Measurements from ENCODE around the gene SETX. TPM values are rescaled to one million over a fixed set of nuclear protein-coding genes. Genes with fewer than 3 reads are reported as not detected.
A peak's percentile ranks its signal among the peaks of the same experiment; 100 is the strongest.

Gene SETX
- total RNA-seq, 1 donor from 2014 or later: 47.2 TPM

DNA sequence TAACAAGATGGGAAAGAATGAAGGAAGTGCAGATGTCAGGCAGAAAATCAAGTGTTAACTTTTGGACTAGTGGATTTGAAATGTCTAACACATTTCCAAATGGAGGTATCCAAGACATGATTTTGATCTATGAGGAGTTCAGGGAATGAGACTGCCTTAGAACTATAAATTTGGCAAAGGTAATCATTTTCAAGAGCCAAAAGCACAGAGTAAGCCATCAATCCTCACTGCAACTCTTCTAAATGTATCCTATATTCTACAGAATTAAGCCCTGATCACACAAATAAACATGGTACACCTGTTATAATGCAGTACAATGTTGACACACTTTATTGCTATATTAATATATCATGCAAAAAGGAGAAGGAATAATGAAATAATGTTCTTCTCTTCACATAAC, 55.6 kb downstream of the SETX start:
- no peak overlapping the region for H3K4me3 Mint-ChIP-seq (ENCODE audit: low read depth)
- peaks cover 6% of the 10 kb centered on the region for H3K4me1 Mint-ChIP-seq (ENCODE audit: low read depth)
- no peak overlapping the region for H3K27ac Mint-ChIP-seq
- H3K27me3 Mint-ChIP-seq: no peaks in the 10 kb centered on the region
- TF ChIP-seq, protein P1, sequence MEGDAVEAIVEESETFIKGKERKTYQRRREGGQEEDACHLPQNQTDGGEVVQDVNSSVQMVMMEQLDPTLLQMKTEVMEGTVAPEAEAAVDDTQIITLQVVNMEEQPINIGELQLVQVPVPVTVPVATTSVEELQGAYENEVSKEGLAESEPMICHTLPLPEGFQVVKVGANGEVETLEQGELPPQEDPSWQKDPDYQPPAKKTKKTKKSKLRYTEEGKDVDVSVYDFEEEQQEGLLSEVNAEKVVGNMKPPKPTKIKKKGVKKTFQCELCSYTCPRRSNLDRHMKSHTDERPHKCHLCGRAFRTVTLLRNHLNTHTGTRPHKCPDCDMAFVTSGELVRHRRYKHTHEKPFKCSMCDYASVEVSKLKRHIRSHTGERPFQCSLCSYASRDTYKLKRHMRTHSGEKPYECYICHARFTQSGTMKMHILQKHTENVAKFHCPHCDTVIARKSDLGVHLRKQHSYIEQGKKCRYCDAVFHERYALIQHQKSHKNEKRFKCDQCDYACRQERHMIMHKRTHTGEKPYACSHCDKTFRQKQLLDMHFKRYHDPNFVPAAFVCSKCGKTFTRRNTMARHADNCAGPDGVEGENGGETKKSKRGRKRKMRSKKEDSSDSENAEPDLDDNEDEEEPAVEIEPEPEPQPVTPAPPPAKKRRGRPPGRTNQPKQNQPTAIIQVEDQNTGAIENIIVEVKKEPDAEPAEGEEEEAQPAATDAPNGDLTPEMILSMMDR (IDR thresholded peaks at IDR 0.05; ENCODE audit: unreplicated experiment): no peak
- no peaks in the 10 kb centered on the region for H3K9me3 Mint-ChIP-seq (ENCODE audit: low read depth)
- no peak for DNase-seq (ENCODE audit: low spot score, unreplicated experiment)
- peaks cover 38% of the 10 kb centered on the region for H3K36me3 Mint-ChIP-seq (ENCODE audit: insufficient read depth)

DNA sequence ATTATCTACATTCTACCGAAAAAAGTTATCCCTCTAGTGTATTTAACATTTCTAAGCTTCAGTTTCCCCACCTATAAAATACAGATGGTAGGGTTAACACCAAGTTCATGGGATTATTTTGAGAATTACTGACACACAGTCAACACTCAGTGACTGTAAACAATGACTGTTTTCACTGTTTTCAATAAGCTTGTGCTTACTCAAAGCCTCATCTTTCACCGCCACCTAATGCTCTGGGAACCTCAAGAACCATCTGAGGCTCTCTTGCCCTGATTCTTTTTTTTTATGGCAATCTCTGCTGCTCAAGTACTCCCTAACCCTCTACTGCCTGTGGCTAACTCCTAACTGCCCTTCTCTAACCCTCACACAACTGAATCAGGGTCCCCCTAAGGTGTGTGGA, 59.6 kb downstream of the SETX start:
- Mint-ChIP-seq H3K36me3 (ENCODE audit: insufficient read depth) (peaks cover 38% of the 10 kb centered on the region), H3K4me1 (ENCODE audit: low read depth) (peaks cover 6% of the 10 kb centered on the region), H3K27ac (peak overlapping the region; percentile 27), H3K27me3 (no peaks in the 10 kb centered on the region), H3K4me3 (ENCODE audit: low read depth) (no peak overlapping the region), H3K9me3 (ENCODE audit: low read depth) (no peaks in the 10 kb centered on the region)
- TF ChIP-seq, protein P1 (IDR thresholded peaks at IDR 0.05; ENCODE audit: unreplicated experiment): no peak
- DNase-seq (ENCODE audit: low spot score, unreplicated experiment): no peak

- H3K36me3 Mint-ChIP-seq (ENCODE audit: insufficient read depth): peaks cover 26% of the 10 kb centered on the region
These were observed 61.6 kb downstream of the SETX start for GRCh38 chr9:132293145-132293721.

GRCh38 chr9:132288966-132289365, 65.8 kb downstream of the SETX start:
- H3K27ac Mint-ChIP-seq: peak overlapping the region; percentile 95
- TF ChIP-seq, protein P1 (IDR thresholded peaks at IDR 0.05; ENCODE audit: unreplicated experiment): no peak
- DNase-seq (ENCODE audit: low spot score, unreplicated experiment): no peak
- H3K9me3 Mint-ChIP-seq (ENCODE audit: low read depth): no peaks in the 10 kb centered on the region
- H3K4me1 Mint-ChIP-seq (ENCODE audit: low read depth): peaks cover 12% of the 10 kb centered on the region
- H3K4me3 Mint-ChIP-seq (ENCODE audit: low read depth): peak overlapping the region; percentile 26
- no peaks in the 10 kb centered on the region for H3K27me3 Mint-ChIP-seq
- peaks cover 17% of the 10 kb centered on the region for H3K36me3 Mint-ChIP-seq (ENCODE audit: insufficient read depth)

More at GRCh38 chr9:132293145-132293721, 61.6 kb downstream of the SETX start:
- Mint-ChIP-seq H3K4me3 (ENCODE audit: low read depth) (no peak overlapping the region), H3K4me1 (ENCODE audit: low read depth) (peaks cover 18% of the 10 kb centered on the region), H3K27me3 (no peaks in the 10 kb centered on the region), H3K9me3 (ENCODE audit: low read depth) (no peaks in the 10 kb centered on the region), H3K27ac (no peak overlapping the region)
- TF ChIP-seq, protein P1 (IDR thresholded peaks at IDR 0.05; ENCODE audit: unreplicated experiment): no peak
- DNase-seq (ENCODE audit: low spot score, unreplicated experiment): no peak

GRCh38 chr9:132288361-132288760, 66.4 kb downstream of the SETX start:
- DNase-seq (ENCODE audit: low spot score, unreplicated experiment): no peak
- Mint-ChIP-seq H3K27ac (peak overlapping the region; percentile 95), H3K27me3 (no peaks in the 10 kb centered on the region), H3K9me3 (ENCODE audit: low read depth) (no peaks in the 10 kb centered on the region), H3K36me3 (ENCODE audit: insufficient read depth) (peaks cover 20% of the 10 kb centered on the region), H3K4me1 (ENCODE audit: low read depth) (peaks cover 17% of the 10 kb centered on the region), H3K4me3 (ENCODE audit: low read depth) (peak overlapping the region; percentile 26)
- TF ChIP-seq, protein P1 (IDR thresholded peaks at IDR 0.05; ENCODE audit: unreplicated experiment): no peak
